H9 (cell line): ENCODE results near the gene RANBP9. TPM values are rescaled to one million over a fixed set of nuclear protein-coding genes. Genes with fewer than 3 reads are reported as not detected.

Experiments used
- DNase-seq: peaks from one replicate; pipeline ENCODE4 v3.0.0-alpha.2; 2017
- H2AFZ ChIP-seq: one replicate; pipeline ENCODE4 v1.6.1; 2013; ENCODE audit warnings: mild to moderate bottlenecking, low read length, control low read depth, moderate library complexity
- H2AK5ac ChIP-seq: 2 replicates; pipeline ENCODE4 v1.6.1; 2013; ENCODE audit warnings: low read length, control low read depth, mixed read lengths; ENCODE audit not compliant: insufficient read length
- H2BK120ac ChIP-seq: one replicate; pipeline ENCODE4 v1.6.1; 2013; ENCODE audit warnings: low read depth, mild to moderate bottlenecking, low read length, control low read depth, inconsistent platforms; ENCODE audit not compliant: poor library complexity, severe bottlenecking
- H2BK12ac ChIP-seq: 2 replicates; pipeline ENCODE4 v1.6.1; 2013; ENCODE audit warnings: low read length, control low read depth, mixed read lengths, low read depth; ENCODE audit not compliant: insufficient read length
- H2BK15ac ChIP-seq: 2 replicates; pipeline ENCODE4 v1.6.1; 2013; ENCODE audit warnings: low read depth, low read length, control low read depth
- H2BK20ac ChIP-seq: one replicate; pipeline ENCODE4 v1.6.1; 2013; ENCODE audit warnings: low read depth, mild to moderate bottlenecking, low read length, control low read depth, inconsistent platforms; ENCODE audit not compliant: poor library complexity, severe bottlenecking
- H2BK5ac ChIP-seq: 2 replicates; pipeline ENCODE4 v1.6.1; 2013; ENCODE audit warnings: low read length, control low read depth, mixed read lengths; ENCODE audit not compliant: insufficient read length
- H3K14ac ChIP-seq: 2 replicates; pipeline ENCODE4 v1.6.1; 2013; ENCODE audit warnings: low read length, control low read depth; ENCODE audit not compliant: insufficient read depth
- H3K18ac ChIP-seq: 2 replicates; pipeline ENCODE4 v1.6.1; 2013; ENCODE audit warnings: low read depth, mild to moderate bottlenecking, mixed read lengths, low read length, control low read depth; ENCODE audit not compliant: insufficient read length
- H3K23ac ChIP-seq: 2 replicates; pipeline ENCODE4 v1.6.1; 2013; ENCODE audit warnings: low read length, control low read depth, mixed read lengths, low read depth; ENCODE audit not compliant: insufficient read length
- H3K23me2 ChIP-seq: 2 replicates; pipeline ENCODE4 v1.6.1; 2013; ENCODE audit warnings: low read depth, mild to moderate bottlenecking, mixed read lengths, low read length, control low read depth; ENCODE audit not compliant: insufficient read length, poor library complexity, severe bottlenecking
- H3K27ac ChIP-seq: 2 replicates; pipeline ENCODE4 v1.5.1; 2013; ENCODE audit warnings: low read length, control low read depth, mixed read lengths, low read depth; ENCODE audit not compliant: insufficient read length
- H3K27me3 ChIP-seq: 2 replicates; pipeline ENCODE4 v1.6.1; 2013; ENCODE audit warnings: low read length, control low read depth, inconsistent platforms; ENCODE audit not compliant: insufficient read depth
- H3K4ac ChIP-seq: 2 replicates; pipeline ENCODE4 v1.6.1; 2013; ENCODE audit warnings: low read depth, mild to moderate bottlenecking, control low read depth, inconsistent platforms, low read length, moderate library complexity
- H3K4me1 ChIP-seq: 2 replicates; pipeline ENCODE4 v1.6.1; 2013; ENCODE audit warnings: low read length, control low read depth, inconsistent platforms; ENCODE audit not compliant: insufficient read depth
- H3K4me2 ChIP-seq: 2 replicates; pipeline ENCODE4 v1.6.1; 2013; ENCODE audit warnings: low read length, control low read depth, mixed read lengths; ENCODE audit not compliant: insufficient read length, insufficient read depth
- H3K56ac ChIP-seq: 2 replicates; pipeline ENCODE4 v1.6.1; 2013; ENCODE audit warnings: low read depth, mild to moderate bottlenecking, mixed read lengths, low read length, control low read depth; ENCODE audit not compliant: insufficient read length
- H3K79me1 ChIP-seq: 2 replicates; pipeline ENCODE4 v1.6.1; 2013; ENCODE audit warnings: low read depth, mild to moderate bottlenecking, moderate library complexity, low read length, control low read depth, inconsistent platforms; ENCODE audit not compliant: insufficient read depth, poor library complexity, severe bottlenecking
- H3K79me2 ChIP-seq: 2 replicates; pipeline ENCODE4 v1.6.1; 2013; ENCODE audit warnings: low read length, control low read depth, inconsistent platforms; ENCODE audit not compliant: insufficient read depth
- H3K9ac ChIP-seq: 2 replicates; pipeline ENCODE4 v1.6.1; 2013; ENCODE audit warnings: low read length, control low read depth, mixed read lengths; ENCODE audit not compliant: insufficient read length; ENCODE audit errors: extremely low read depth
- H3K9me3 ChIP-seq: one replicate; pipeline ENCODE4 v1.6.1; 2013; ENCODE audit warnings: low read depth, low read length, inconsistent platforms; ENCODE audit not compliant: control insufficient read depth
- H3T11ph ChIP-seq: one replicate; pipeline ENCODE4 v1.6.1; 2013; ENCODE audit warnings: mild to moderate bottlenecking, low read length, control low read depth, inconsistent platforms
- H4K20me1 ChIP-seq: one replicate; pipeline ENCODE4 v1.6.1; 2013; ENCODE audit not compliant: control insufficient read depth, insufficient read length, insufficient read depth
- H4K5ac ChIP-seq: 2 replicates; pipeline ENCODE4 v1.6.1; 2013; ENCODE audit warnings: low read depth, mild to moderate bottlenecking, mixed read lengths, low read length, control low read depth; ENCODE audit not compliant: insufficient read length
- H4K8ac ChIP-seq: replicated peaks from 2 replicates; pipeline ENCODE4 v1.6.1; 2013; ENCODE audit warnings: low read length, control low read depth, mixed read lengths, low read depth; ENCODE audit not compliant: insufficient read length
- H4K91ac ChIP-seq: 2 replicates; pipeline ENCODE4 v1.6.1; 2013; ENCODE audit warnings: low read depth, mild to moderate bottlenecking, moderate library complexity, mixed read lengths, low read length, control low read depth; ENCODE audit not compliant: insufficient read length
- H3K27ac Mint-ChIP-seq, 3 experiments: 2 replicates in 2 of 3; 3 replicates in 1 of 3; pipeline ENCODE4 v1.8.0; 2020 to 2021; ENCODE audit warnings: mixed read lengths in 3 of 3, mild to moderate bottlenecking in 1 of 3, moderate library complexity in 1 of 3
- H3K27me3 Mint-ChIP-seq: 2 replicates; pipeline ENCODE4 v1.8.0; 2021; ENCODE audit warnings: low read depth, mild to moderate bottlenecking, moderate library complexity, mixed read lengths
- H3K36me3 Mint-ChIP-seq, 3 experiments: 2 replicates in 2 of 3; 3 replicates in 1 of 3; pipeline ENCODE4 v1.8.0; 2020 to 2021; ENCODE audit warnings: low read depth in 3 of 3, mixed read lengths in 3 of 3; ENCODE audit not compliant: insufficient read depth in 1 of 3
- H3K4me1 Mint-ChIP-seq, 2 experiments: 2 replicates each; pipeline ENCODE4 v1.8.0; 2020; ENCODE audit warnings: mixed read lengths in 2 of 2
- H3K4me3 Mint-ChIP-seq, 2 experiments: 2 replicates in 1 of 2; 3 replicates in 1 of 2; pipeline ENCODE4 v1.8.0; 2020 to 2021; ENCODE audit warnings: mild to moderate bottlenecking in 2 of 2, mixed read lengths in 2 of 2, moderate library complexity in 1 of 2
- H3K9me3 Mint-ChIP-seq, 2 experiments: 2 replicates in 1 of 2; 3 replicates in 1 of 2; pipeline ENCODE4 v1.8.0; 2020; ENCODE audit warnings: mild to moderate bottlenecking in 2 of 2, mixed read lengths in 2 of 2, moderate library complexity in 1 of 2
- WGBS: extraction: QIAGEN DNeasy Blood & Tissue Kit; methylation state at CpG from one replicate; pipeline ENCODE4 v1.1.7; 2013; ENCODE audit warnings: missing lambda C conversion rate, low lambda C conversion rate, mixed read lengths; ENCODE audit not compliant: insufficient read length; ENCODE audit errors: extremely low coverage; 5-methylcytosine and 5-hydroxymethylcytosine counted together
- total RNA-seq: library from RNA; stranded (reverse); gene quantifications from 2 replicates; pipeline ENCODE4 v1.2.1, GENCODE V29; 2021
- TF ChIP-seq, protein P1 (sequence below): fragments of 200-600 bp; sonication (generic); conservative IDR thresholded peaks from 3 replicates; pipeline ENCODE4 v1.8.0; 2021; ENCODE audit warnings: antibody characterized with exemption, mild to moderate bottlenecking

The RANBP9 gene
- total RNA-seq, 1 experiment from 2014 or later = 37.2 TPM

- Histone ChIP-seq H3K9me3 (no peaks in the 10 kb centered on the region), H3K56ac (no peak overlapping the region), H4K5ac (no peak overlapping the region), H3K79me2 (no peaks in the 10 kb centered on the region), H3K27me3 (no peaks in the 10 kb centered on the region), H3K4me2 (no peak overlapping the region), H3K9ac (no peak overlapping the region), H4K91ac (no peak overlapping the region), H2AFZ (no peak overlapping the region), H3K4ac (no peak overlapping the region), H2BK5ac (no peak overlapping the region), H2BK15ac (no peak overlapping the region), H3K27ac (no peak overlapping the region), H3T11ph (no peak overlapping the region), H2AK5ac (no peak overlapping the region), H3K79me1 (no peaks in the 10 kb centered on the region), H3K23ac (no peak overlapping the region), H2BK120ac (no peak overlapping the region), H3K18ac (no peak overlapping the region), H3K23me2 (no peaks in the 10 kb centered on the region), H2BK20ac (no peak overlapping the region), H2BK12ac (no peak overlapping the region), H4K8ac (no peak overlapping the region), H3K4me1 (no peaks in the 10 kb centered on the region), H3K14ac (no peak overlapping the region), H4K20me1 (no peaks in the 10 kb centered on the region)
- no peak for DNase-seq
- WGBS = no CpG with 5 or more reads among the region's 6 CpGs
- Mint-ChIP-seq H3K4me1 (no peaks in the 10 kb centered on the region), H3K27me3 (peaks cover 2% of the 10 kb centered on the region), H3K27ac (no peak overlapping the region), H3K4me3 (no peak overlapping the region), H3K9me3 (no peaks in the 10 kb centered on the region), H3K36me3 (no peaks in the 10 kb centered on the region)
- TF ChIP-seq, protein P1, sequence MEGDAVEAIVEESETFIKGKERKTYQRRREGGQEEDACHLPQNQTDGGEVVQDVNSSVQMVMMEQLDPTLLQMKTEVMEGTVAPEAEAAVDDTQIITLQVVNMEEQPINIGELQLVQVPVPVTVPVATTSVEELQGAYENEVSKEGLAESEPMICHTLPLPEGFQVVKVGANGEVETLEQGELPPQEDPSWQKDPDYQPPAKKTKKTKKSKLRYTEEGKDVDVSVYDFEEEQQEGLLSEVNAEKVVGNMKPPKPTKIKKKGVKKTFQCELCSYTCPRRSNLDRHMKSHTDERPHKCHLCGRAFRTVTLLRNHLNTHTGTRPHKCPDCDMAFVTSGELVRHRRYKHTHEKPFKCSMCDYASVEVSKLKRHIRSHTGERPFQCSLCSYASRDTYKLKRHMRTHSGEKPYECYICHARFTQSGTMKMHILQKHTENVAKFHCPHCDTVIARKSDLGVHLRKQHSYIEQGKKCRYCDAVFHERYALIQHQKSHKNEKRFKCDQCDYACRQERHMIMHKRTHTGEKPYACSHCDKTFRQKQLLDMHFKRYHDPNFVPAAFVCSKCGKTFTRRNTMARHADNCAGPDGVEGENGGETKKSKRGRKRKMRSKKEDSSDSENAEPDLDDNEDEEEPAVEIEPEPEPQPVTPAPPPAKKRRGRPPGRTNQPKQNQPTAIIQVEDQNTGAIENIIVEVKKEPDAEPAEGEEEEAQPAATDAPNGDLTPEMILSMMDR = no peak
Observed at GRCh38 chr6:13759025-13759424, 47.4 kb upstream of the RANBP9 start.
